ENCODE data around the gene USP36.

DNA sequence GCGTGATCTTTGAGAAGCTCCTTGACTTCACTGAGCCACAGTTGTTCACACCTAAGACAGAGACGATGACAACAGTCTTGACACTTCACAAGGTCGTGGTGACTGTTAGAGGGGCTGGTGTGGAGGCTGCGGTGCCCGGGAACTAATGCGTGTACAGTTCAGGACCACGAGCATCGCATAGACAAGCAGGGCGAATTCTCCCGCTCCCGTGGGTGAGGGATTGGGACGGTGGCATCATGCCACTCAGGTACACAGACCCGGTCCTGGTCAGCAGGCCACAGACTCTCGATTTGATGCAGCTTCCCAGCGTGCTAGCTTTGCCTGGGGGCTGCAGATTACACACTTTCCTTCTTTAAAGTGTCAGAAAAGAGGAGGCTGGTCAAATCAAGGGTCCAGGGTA is 37.6 kb upstream of the USP36 start:
- TF ChIP-seq SNRNP70 (optimal IDR thresholded peaks at IDR 0.05; ENCODE audit: low read depth, low read length): no peak
- TF ChIP-seq PRDM10 (IDR thresholded peaks at IDR 0.05; ENCODE audit: partially characterized antibody): no peak
- TF ChIP-seq, protein P1, sequence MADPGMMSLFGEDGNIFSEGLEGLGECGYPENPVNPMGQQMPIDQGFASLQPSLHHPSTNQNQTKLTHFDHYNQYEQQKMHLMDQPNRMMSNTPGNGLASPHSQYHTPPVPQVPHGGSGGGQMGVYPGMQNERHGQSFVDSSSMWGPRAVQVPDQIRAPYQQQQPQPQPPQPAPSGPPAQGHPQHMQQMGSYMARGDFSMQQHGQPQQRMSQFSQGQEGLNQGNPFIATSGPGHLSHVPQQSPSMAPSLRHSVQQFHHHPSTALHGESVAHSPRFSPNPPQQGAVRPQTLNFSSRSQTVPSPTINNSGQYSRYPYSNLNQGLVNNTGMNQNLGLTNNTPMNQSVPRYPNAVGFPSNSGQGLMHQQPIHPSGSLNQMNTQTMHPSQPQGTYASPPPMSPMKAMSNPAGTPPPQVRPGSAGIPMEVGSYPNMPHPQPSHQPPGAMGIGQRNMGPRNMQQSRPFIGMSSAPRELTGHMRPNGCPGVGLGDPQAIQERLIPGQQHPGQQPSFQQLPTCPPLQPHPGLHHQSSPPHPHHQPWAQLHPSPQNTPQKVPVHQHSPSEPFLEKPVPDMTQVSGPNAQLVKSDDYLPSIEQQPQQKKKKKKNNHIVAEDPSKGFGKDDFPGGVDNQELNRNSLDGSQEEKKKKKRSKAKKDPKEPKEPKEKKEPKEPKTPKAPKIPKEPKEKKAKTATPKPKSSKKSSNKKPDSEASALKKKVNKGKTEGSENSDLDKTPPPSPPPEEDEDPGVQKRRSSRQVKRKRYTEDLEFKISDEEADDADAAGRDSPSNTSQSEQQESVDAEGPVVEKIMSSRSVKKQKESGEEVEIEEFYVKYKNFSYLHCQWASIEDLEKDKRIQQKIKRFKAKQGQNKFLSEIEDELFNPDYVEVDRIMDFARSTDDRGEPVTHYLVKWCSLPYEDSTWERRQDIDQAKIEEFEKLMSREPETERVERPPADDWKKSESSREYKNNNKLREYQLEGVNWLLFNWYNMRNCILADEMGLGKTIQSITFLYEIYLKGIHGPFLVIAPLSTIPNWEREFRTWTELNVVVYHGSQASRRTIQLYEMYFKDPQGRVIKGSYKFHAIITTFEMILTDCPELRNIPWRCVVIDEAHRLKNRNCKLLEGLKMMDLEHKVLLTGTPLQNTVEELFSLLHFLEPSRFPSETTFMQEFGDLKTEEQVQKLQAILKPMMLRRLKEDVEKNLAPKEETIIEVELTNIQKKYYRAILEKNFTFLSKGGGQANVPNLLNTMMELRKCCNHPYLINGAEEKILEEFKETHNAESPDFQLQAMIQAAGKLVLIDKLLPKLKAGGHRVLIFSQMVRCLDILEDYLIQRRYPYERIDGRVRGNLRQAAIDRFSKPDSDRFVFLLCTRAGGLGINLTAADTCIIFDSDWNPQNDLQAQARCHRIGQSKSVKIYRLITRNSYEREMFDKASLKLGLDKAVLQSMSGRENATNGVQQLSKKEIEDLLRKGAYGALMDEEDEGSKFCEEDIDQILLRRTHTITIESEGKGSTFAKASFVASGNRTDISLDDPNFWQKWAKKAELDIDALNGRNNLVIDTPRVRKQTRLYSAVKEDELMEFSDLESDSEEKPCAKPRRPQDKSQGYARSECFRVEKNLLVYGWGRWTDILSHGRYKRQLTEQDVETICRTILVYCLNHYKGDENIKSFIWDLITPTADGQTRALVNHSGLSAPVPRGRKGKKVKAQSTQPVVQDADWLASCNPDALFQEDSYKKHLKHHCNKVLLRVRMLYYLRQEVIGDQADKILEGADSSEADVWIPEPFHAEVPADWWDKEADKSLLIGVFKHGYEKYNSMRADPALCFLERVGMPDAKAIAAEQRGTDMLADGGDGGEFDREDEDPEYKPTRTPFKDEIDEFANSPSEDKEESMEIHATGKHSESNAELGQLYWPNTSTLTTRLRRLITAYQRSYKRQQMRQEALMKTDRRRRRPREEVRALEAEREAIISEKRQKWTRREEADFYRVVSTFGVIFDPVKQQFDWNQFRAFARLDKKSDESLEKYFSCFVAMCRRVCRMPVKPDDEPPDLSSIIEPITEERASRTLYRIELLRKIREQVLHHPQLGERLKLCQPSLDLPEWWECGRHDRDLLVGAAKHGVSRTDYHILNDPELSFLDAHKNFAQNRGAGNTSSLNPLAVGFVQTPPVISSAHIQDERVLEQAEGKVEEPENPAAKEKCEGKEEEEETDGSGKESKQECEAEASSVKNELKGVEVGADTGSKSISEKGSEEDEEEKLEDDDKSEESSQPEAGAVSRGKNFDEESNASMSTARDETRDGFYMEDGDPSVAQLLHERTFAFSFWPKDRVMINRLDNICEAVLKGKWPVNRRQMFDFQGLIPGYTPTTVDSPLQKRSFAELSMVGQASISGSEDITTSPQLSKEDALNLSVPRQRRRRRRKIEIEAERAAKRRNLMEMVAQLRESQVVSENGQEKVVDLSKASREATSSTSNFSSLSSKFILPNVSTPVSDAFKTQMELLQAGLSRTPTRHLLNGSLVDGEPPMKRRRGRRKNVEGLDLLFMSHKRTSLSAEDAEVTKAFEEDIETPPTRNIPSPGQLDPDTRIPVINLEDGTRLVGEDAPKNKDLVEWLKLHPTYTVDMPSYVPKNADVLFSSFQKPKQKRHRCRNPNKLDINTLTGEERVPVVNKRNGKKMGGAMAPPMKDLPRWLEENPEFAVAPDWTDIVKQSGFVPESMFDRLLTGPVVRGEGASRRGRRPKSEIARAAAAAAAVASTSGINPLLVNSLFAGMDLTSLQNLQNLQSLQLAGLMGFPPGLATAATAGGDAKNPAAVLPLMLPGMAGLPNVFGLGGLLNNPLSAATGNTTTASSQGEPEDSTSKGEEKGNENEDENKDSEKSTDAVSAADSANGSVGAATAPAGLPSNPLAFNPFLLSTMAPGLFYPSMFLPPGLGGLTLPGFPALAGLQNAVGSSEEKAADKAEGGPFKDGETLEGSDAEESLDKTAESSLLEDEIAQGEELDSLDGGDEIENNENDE (IDR thresholded peaks at IDR 0.05; ENCODE audit: low read depth, low read length): no peak
- TF ChIP-seq HDGF (IDR thresholded peaks at IDR 0.05): no peak
- no peak for TF ChIP-seq MAZ (CRISPR knock-in tag; conservative IDR thresholded peaks at IDR 0.05 in 1 of 2, IDR thresholded peaks at IDR 0.05 in 1 of 2)
- TF ChIP-seq POLR2A (conservative IDR thresholded peaks at IDR 0.05): no peak
- TF ChIP-seq RBM22 (IDR thresholded peaks at IDR 0.05; ENCODE audit: low read depth, low read length, poor library complexity, severe bottlenecking): no peak
- TF ChIP-seq ARHGAP35 (IDR thresholded peaks at IDR 0.05; ENCODE audit: partially characterized antibody): no peak

Measured in K562 (cell line).